ENCODE measurements around the gene NAPEPLD.
"Not testable (repeated sequence)": the region's sequence is repeated elsewhere in the genome, so short reads cannot be mapped to it uniquely, and the experiment has no call there.

Gene NAPEPLD

DNA sequence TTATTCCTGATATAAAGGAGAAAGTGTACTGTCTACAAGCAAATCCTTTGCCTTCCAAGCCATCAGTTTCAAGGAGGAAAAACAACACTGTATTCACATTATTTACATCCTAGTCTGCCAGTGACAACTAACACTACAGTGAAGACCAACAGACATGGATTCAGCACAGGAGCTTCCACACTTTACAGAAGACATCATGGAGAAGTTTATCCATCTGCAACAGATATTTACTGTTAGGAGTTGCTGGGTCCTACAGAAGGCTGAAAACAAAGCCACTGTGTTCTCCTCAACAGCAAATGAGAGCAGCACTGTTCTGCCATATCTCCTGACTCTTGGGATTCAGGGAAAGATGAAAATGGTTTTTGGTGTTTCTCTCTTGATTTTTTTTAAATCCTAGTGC lies 31.9 kb downstream of the NAPEPLD start:
- no peak overlapping the region for H3K4me3 ChIP-seq (ENCODE audit: low read depth, low read length)
- no peak for DNase-seq (ENCODE audit: low read depth)

DNA sequence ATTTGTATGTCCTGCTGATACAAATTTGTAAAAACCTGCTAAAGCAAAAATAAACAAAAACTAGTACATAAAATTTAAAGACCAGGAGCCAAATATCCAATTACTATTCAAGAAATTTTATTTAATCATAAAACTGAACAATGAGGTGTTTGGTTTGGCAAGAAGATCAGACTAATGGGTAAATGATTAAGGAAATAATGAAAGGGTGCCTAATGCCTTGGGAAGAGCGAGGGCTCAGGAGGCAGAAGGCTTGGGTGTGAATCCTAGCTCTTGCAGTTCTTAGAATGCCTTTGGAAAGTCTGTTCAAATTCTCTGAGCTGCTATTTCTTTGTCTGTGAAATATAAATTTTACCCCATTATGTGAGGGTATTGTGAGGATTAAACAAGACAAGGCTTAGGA lies 32.4 kb downstream of the NAPEPLD start:
- no peak for DNase-seq (ENCODE audit: low read depth)
- H3K4me3 ChIP-seq (ENCODE audit: low read depth, low read length): no peak overlapping the region

DNA sequence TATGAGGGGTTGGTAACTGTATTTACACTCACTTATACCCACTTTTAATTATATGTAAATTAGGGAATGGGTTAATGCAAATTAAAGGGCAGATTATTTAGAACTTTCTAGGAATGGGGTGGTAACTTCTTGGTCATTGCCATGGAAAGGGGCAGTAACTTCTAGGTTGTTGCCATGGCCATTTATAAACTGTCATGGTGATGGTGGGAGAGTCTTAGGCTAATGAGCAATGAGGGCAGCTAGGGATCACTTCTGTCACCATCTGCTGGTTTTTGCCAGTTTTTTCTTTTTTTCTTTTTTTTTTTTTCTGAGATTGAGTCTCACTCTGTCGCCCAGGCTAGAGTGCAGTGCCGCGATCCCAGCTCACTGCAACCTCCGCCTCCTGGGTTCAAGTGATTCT lies 33.1 kb downstream of the NAPEPLD start:
- no peak overlapping the region for H3K4me3 ChIP-seq (ENCODE audit: low read depth, low read length)
- DNase-seq (ENCODE audit: low read depth): no peak

DNA sequence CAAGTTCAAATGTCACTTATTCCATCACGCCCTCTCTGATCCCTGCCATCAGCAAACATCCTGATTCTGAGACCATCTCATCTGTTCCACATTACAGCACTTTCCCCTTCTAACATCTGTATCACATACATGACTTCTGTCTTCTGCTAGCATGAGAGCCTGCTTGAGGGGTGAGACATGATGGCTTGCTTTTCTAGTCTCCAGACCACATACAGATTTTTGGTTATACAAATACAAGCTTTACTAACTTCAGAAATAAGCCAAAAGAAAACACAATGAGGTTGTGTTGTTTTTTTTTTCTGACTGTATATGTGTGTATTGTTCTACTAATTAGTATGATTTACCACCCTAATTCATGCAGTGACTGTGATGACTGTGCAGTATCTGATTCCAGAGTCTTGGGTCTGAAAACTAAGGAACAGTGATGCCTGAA lies 34.3 kb downstream of the NAPEPLD start:
- no peak overlapping the region for H3K4me3 ChIP-seq (ENCODE audit: low read depth, low read length)
- DNase-seq (ENCODE audit: low read depth): no peak

DNA sequence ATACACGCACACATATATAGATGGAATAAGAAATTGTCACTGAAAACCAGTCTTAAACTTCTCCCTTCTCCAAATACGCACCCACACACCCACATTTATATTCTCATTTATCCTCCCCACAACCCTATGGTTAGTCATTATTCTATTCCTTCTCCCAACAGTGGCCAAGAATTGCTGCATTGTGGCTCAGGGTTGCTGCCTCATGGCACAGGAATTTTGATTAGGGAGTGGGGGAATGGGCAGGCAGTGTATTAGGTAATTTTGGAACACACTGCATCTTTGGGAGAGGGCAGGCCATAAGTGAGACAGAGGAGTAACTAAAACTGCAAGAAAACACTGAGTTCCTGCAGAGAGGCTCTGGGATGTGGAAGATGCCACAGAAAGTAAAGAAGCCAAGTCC lies 35.7 kb downstream of the NAPEPLD start:
- no peak overlapping the region for H3K4me3 ChIP-seq (ENCODE audit: low read depth, low read length)
- peak; percentile 90 for DNase-seq (ENCODE audit: low read depth)

DNA sequence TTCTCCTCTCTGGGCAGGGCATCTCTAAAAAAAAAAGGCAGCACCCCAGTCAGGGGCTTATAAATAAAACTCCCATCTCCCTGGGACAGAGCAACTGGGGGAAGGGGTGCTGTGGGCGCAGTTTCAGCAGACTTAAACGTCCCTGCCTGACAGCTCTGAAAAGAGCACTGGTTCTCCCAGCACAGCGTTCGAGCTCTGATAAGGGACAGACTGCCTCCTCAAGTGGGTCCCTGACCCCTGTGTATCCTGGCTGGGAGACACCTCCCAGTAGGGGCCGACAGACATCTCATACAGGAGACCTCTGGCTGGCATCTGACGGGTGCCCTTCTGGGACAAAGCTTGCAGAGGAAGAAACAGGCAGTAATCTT lies 42.2 kb downstream of the NAPEPLD start:
- not testable (repeated sequence) for H3K4me3 ChIP-seq (ENCODE audit: low read depth, low read length); DNase-seq (ENCODE audit: low read depth)

DNA sequence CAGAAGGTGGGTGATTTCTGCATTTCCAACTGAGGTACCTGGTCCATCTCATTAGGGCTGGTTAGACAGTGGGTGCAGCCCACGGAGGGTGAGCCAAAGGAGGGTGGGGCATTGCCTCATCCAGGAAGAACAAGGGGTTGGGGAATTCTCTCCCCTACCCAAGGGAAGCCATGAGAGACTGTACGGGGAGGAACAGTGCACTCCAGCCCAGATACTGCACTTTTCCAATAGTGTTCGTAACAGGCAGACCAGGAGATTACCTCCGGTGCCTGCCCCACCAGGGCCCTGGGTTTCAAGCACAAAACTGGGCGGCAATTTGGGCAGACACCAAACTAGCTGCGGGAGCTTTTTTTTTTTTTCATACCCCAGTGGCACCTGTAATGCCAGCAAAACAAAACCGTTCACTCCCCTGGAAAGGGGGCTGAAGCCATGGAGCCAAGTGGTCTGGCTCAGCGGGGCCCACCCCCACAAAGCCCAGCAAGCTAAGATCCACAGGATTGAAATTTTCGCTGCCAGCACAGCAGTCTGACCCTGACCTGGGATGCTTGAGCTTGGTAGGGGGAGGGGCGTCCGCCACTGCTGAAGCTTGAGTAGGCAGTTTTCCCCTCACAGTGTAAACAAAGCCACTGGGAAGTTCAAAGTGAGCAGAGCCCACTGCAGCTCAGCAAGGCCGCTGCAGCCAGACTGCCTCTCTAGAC lies 42.7 kb downstream of the NAPEPLD start:
- DNase-seq (ENCODE audit: low read depth): no peak
- no peak overlapping the region for H3K4me3 ChIP-seq (ENCODE audit: low read depth, low read length)

DNA sequence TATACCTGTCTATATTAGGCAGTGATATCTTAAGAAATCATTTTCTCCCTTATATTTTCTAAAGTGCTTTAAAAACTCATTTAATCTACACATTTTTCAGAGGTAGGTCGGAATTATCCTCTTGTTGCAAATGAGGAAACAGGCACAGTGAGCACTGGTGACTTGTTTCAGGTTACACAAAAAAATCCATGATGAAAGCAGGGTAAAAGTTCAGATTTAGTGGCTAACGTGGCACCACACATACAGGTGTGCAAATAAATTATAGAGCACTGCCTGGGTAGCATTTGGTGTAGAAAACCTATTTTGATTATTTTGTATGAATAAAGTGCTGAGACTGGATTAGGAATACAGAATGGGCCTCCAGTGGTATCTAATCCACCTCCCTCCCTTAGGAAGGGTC lies 47.4 kb downstream of the NAPEPLD start:
- no peak for DNase-seq (ENCODE audit: low read depth)
- H3K4me3 ChIP-seq (ENCODE audit: low read depth, low read length): no peak overlapping the region

DNA sequence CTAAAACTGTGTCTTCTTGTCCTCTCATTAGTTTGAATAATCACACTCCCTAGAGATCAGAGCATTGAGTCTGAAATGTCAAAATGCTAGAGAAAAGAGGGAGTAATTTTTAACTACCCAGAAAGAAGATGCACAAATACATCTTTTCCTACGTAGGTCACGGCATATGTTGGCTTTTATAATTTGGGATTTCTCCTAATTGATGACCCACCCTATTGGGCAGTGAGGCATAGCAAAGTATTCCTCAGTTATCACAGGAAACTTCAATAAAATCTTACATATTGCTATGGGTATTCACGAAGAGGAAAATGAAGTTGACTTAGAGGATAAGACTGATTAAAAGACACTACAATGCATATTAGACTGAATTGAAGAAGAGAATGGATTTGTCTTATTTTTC lies 48.6 kb downstream of the NAPEPLD start:
- no peak overlapping the region for H3K4me3 ChIP-seq (ENCODE audit: low read depth, low read length)
- DNase-seq (ENCODE audit: low read depth): no peak

DNA sequence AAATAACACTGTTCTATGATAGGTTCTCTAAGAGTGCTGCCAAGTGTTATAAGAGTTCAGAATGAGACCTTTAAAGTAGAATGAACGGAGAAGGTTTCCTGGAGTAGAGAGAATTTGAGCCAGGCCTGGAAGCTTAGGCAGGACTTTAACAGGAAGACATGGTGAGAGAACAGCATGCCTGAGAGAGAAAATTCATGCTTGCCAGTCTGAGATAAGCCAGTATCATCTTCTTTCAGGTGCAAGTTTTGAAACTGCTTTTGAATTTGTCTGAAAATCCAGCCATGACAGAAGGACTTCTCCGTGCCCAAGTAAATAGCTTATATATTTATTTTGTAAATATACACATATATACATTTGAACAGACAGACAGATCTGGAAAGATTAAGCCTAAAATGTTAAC lies 51.9 kb downstream of the NAPEPLD start:
- H3K4me3 ChIP-seq (ENCODE audit: low read depth, low read length): no peak overlapping the region
- DNase-seq (ENCODE audit: low read depth): no peak

DNA sequence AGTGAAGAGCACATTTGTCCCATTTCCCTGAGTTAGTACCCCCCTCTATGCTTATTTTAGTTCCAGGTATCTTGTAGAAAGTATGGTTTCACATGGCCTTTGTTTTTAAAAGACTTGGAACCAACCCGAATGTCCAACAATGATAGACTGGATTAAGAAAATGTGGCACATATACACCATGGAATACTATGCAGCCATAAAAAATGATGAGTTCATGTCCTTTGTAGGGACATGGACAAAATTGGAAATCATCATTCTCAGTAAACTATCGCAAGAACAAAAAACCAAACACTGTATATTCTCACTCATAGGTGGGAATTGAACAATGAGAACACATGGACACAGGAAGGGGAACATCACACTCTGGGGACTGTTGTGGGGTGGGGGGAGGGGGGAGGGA lies 53.3 kb downstream of the NAPEPLD start:
- not testable (repeated sequence) for H3K4me3 ChIP-seq (ENCODE audit: low read depth, low read length); DNase-seq (ENCODE audit: low read depth)

DNA sequence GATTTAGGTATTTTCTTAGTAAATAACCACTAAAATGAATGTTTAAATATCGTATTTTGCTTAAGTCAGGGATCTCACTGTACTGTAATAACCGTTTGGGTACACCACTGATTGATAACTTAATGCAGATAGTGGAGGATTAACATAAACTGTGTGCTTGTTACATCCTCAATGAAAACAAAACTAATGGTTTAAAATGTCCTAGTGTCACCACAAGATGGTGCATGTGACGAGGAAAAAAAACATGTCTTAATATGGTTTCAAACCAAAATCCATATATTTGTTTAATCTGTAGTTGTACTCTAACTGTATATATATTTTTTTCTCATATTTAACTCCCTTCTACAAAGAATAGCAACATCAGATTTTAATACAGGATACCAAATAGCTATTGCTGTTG lies 54.8 kb downstream of the NAPEPLD start:
- DNase-seq (ENCODE audit: low read depth): no peak
- no peak overlapping the region for H3K4me3 ChIP-seq (ENCODE audit: low read depth, low read length)

DNA sequence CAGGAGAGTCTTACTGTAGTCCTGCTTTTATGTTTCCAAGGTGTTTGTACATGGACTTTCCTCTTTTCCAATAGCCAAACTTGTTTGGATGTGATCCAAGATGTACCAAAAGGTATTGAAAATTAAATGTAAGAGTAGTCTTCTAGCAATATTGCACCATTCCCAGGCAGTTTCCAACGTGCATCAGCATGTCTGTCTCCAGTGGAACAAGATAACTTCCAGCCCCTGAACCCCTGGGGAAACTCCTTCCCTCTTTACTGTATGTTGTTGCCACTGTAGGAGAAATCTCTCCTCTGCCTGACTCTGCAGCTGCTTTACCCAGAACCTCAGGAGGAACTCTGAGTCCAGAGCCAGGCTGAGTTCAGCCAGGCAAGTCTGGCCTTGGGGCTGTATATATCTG lies 55.5 kb downstream of the NAPEPLD start:
- H3K4me3 ChIP-seq (ENCODE audit: low read depth, low read length): no peak overlapping the region
- DNase-seq (ENCODE audit: low read depth): no peak

DNA sequence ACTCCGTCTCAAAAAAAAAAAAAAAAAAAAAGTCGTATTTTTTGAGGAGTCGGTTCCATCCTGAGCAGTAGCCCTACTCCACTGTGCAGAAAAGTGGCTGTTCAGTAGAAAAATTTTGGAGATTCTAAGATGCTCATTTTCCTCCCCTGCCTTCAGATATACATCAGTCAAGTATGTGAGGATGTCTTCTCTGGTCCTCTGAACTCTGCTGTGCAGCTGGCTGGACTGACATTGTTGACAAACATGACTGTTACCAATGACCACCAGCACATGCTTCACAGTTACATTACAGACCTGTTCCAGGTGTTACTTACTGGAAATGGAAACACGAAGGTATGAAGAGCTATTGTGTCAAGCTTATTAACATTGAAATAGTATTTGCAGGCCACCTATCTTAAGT lies 56.6 kb downstream of the NAPEPLD start:
- not testable (repeated sequence) for H3K4me3 ChIP-seq (ENCODE audit: low read depth, low read length); DNase-seq (ENCODE audit: low read depth)

DNA sequence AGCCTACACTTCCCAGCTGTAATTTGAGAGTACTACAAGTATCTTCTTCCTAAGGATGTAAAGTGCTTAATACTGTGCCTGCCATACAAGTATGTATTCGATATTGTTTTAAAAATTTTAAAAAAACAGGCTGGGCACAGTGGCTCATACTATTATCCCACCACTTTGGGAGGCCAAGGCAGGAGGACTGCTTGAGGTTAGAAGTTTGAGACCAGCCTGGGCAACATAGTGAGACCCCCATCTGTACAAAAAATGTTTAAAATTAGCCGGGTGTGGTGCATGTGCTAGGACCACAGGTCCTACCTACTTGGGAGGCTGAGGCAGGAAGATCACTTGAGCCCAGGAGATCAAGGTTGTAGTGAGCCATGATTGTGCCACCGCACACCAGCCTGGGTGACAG lies 65.7 kb downstream of the NAPEPLD start:
- no peak overlapping the region for H3K4me3 ChIP-seq (ENCODE audit: low read depth, low read length)
- DNase-seq (ENCODE audit: low read depth): no peak

DNA sequence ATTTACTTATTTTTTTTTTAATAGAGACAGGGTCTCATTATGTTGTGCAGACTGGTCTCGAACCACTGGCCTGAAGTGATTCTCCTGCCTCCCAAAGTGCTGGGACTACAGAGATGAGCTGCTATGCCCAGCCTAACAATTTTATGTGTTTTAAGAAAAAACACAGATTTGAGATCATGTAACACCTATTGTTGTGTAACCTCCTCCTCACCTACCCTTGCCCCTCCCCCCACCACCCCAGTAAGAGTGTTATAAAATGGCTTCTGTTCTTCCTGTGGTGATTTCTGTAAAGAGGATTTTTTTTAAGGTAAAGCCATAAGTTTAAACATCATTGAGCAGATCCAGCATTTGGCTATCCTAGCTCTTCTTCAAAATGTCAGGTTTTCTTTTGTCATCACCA lies 66.4 kb downstream of the NAPEPLD start:
- DNase-seq (ENCODE audit: low read depth): no peak
- no peak overlapping the region for H3K4me3 ChIP-seq (ENCODE audit: low read depth, low read length)

DNA sequence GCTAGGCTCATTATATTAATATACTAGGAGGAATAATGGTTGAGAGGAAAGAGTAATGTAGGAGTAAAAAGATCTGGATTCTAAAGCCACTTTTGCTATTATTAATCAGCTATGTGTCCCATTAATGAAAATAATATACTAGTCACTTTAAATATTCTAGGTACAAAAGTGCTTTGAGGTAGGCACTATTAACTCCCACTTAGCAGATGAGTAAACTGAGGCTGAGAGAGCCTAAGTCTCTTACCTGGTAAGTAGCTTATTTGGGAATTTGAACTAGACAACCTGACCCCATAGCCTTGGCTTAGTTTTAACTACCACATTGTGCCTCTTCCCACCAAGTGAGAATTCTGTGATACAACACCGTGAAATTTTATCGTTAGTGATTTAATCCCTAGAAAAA lies 68.0 kb downstream of the NAPEPLD start:
- no peak overlapping the region for H3K4me3 ChIP-seq (ENCODE audit: low read depth, low read length)
- no peak for DNase-seq (ENCODE audit: low read depth)

DNA sequence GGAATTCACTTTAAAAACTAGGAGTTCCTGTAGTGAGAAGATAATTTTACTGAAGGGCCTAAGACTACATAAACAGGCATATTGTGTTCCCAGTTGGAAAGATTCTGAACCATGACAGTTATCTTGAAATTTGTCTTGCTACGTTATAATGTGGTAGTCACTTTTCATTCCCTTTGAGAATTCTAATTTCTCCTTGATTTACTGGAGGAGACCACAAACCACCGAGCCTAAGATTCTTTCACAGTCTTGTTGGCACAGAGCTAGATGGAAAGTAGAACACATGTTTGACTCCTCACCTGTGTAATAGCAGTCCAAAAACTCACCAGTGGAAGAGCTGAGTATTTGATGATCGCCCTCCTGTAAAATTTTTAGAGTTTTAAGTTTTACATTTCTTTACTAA lies 69.1 kb downstream of the NAPEPLD start:
- H3K4me3 ChIP-seq (ENCODE audit: low read depth, low read length): no peak overlapping the region
- DNase-seq (ENCODE audit: low read depth): no peak

DNA sequence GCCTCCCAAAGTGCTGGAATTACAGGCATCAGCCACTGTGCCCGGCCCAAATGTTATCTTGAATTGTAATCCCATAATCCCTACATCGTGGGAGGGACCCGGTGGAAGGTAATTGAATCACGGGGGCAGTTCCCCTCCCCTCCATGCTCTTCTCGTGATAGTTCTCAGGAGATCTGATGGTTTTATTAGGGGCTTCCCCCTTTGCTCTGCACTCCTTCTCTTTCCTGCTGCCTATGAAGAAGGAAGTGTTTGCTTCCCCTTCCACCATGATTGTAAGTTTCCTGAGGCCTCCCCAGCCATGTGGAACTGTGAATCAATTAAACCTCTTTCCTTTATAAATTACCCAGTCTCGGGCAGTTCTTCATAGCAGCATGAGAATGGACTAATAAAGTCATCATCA lies 70.7 kb downstream of the NAPEPLD start:
- DNase-seq (ENCODE audit: low read depth); H3K4me3 ChIP-seq (ENCODE audit: low read depth, low read length): not testable (repeated sequence)

DNA sequence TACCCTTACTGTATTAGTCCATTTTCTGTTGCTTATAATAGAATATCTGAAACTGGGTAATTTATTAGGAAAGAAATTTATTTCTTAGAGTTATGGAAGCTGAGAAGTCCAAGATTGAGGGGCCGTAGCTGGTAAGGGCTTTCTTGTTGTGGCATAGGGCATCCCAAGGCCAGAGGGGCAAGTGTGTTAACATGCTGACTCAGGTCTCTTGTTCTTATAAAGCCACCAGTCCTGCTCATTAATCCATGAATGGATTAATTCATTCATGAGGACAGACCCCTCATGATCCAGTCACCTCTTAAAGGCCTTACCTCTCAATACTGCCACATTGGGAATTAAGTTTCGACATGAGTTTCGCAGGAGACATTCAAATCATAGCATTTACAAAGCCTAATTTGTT lies 71.6 kb downstream of the NAPEPLD start:
- H3K4me3 ChIP-seq (ENCODE audit: low read depth, low read length): no peak overlapping the region
- DNase-seq (ENCODE audit: low read depth): no peak

DNA sequence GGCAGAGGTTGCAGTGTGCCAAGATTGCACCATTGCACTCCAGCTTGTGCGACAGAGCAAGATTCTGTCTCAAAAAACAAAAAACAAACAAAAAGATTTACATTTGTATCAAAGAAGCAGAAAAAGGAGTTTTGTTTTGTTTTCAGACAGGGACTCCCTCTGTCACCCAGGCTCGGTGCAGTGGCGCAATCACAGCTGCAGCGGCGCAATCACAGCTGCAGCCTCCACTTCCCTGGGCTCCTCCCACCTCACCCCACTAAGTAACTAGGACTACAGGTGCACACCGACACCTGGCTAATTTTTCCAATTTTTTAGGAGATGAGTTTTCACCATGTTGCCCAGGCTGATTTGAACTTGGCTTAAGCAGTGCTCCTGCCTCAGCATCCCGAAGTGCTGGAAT lies 72.1 kb downstream of the NAPEPLD start:
- DNase-seq (ENCODE audit: low read depth): no peak
- H3K4me3 ChIP-seq (ENCODE audit: low read depth, low read length): no peak overlapping the region

DNA sequence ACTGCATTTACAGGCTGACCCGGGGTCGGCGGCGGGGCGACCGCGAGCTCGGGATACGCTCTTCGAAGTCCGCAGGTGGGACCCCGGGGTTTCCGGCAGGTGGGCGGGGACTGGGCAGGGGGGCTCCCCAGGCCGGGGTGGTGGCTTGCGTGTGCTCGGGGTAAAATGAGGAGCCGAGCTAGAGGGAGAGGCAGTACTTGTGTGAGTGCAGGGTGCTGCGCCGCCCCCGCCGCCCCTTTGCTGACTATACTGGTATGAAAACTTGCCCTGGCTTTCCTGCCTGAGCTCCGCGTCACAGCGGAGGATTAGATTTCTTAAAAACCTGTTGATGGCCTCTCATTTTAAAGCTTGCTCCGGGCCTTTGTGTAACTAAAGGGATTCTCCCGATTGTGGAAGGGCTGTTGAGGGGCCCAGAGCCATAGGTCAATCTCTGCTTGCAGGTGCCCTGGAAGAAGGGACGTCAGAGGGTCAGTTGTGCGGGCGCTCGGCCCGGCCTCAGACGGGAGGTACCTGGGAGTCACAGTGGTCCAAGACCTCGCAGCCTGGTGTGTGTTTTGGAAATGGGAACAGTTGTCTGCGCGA lies 73.5 kb downstream of the NAPEPLD start:
- no peak for DNase-seq (ENCODE audit: low read depth)
- peak overlapping the region; percentile 70 for H3K4me3 ChIP-seq (ENCODE audit: low read depth, low read length)

All from skeletal muscle cell (primary cell).